Measurements from ENCODE around the gene PTPRH. TPM values are rescaled to one million over a fixed set of nuclear protein-coding genes. Genes with fewer than 3 reads are reported as not detected.
A peak's percentile ranks its signal among the peaks of the same experiment; 100 is the strongest.

The PTPRH gene
- polyA plus RNA-seq, 1 donor (not counting 4 experiments of a cell fraction or from before 2014, with no cell fraction given) = 0.17 TPM

DNA sequence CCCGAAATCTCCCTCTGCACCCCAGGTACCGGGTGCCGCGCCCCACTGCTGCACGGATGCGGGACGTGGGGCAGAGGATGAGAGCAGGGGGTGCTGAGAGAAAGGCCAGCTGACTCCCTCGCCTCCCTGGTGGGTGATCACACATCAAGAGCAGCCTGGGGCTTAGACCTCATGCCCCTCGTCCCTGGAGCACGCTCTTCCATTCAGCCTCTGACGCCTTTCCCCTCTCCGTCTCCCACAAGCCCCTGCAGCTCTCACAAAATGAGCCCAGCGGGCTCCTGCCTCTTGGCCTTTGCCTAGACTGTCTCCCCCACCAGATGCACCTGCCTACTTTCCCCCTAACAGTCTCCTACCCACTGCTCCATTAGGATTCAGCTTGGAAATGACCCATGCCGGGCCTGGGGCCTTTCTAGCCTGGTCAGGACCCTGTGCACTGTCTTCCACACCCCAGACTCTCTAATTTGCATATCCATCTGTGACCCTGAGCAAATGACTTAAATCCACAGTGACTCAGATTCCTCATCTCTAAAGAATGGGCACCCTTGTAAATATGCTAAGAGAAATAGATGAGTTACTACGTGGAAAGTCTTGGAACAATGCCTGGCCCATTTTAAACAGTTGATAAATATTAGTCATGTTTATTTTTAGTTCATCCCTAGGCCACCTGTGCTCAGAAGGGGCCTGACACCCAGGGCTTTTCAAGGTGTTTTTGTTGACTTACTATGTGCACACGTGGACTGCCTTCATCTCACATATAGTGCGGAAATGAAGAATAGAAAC, 582 bp upstream of the PTPRH start:
- peak; percentile 32 for FAIRE-seq
- Histone ChIP-seq H3K9me1 (ENCODE audit: control insufficient read depth, extremely low read depth, insufficient read depth, low read length) (peaks cover 9% of the 10 kb centered on the region), H3K4me2 (ENCODE audit: control insufficient read depth, extremely low read depth, insufficient read depth, low read depth, low read length) (peak overlapping the region; percentile 58), H3K36me3 (ENCODE audit: control insufficient read depth in 2 of 2, extremely low read depth in 1 of 2, insufficient read depth in 2 of 2, low read length in 2 of 2) (no peaks in the 10 kb centered on the region), H2AFZ (ENCODE audit: control insufficient read depth, low read length) (no peak overlapping the region), H4K20me1 (ENCODE audit: control insufficient read depth, extremely low read depth, insufficient read depth, low read length) (peaks cover 3% of the 10 kb centered on the region), H3K79me2 (ENCODE audit: control insufficient read depth, insufficient read depth, low read length) (no peaks in the 10 kb centered on the region), H3K4me1 (ENCODE audit: control insufficient read depth, extremely low read depth, insufficient read depth, low read length) (peaks cover 24% of the 10 kb centered on the region), H3K9ac (ENCODE audit: control insufficient read depth, extremely low read depth, insufficient read depth, low read length) (peak overlapping the region; percentile 47), H3K27ac (ENCODE audit: control insufficient read depth, insufficient read depth, low read length) (peak overlapping the region; percentile 70), H3K4me3 (ENCODE audit: control insufficient read depth in 2 of 3, extremely low read depth in 1 of 3, insufficient read depth in 2 of 3, low read depth in 1 of 3, low read length in 3 of 3) (no peak overlapping the region), H3K9me3 (ENCODE audit: control insufficient read depth, low read depth, low read length) (no peaks in the 10 kb centered on the region), H3K27me3 (ENCODE audit: control insufficient read depth, extremely low read depth, insufficient read depth, low read length) (no peaks in the 10 kb centered on the region)
- dilution Hi-C loops (cut with MboI; ENCODE audit: extremely low pct_ligation_motif_present, low sequenced_read_pairs) = no loop called here
- no peak for TF ChIP-seq EZH2 (IDR thresholded peaks at IDR 0.05; ENCODE audit: low read length)
- TF ChIP-seq, protein P1, sequence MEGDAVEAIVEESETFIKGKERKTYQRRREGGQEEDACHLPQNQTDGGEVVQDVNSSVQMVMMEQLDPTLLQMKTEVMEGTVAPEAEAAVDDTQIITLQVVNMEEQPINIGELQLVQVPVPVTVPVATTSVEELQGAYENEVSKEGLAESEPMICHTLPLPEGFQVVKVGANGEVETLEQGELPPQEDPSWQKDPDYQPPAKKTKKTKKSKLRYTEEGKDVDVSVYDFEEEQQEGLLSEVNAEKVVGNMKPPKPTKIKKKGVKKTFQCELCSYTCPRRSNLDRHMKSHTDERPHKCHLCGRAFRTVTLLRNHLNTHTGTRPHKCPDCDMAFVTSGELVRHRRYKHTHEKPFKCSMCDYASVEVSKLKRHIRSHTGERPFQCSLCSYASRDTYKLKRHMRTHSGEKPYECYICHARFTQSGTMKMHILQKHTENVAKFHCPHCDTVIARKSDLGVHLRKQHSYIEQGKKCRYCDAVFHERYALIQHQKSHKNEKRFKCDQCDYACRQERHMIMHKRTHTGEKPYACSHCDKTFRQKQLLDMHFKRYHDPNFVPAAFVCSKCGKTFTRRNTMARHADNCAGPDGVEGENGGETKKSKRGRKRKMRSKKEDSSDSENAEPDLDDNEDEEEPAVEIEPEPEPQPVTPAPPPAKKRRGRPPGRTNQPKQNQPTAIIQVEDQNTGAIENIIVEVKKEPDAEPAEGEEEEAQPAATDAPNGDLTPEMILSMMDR (optimal IDR thresholded peaks at IDR 0.05 in 1 of 3, IDR thresholded peaks at IDR 0.05 in 1 of 3, conservative IDR thresholded peaks at IDR 0.05 in 1 of 3; ENCODE audit: extremely low read depth in 1 of 3, insufficient read depth in 2 of 3, low read length in 3 of 3) = no peak
- peak; percentile 60 for DNase-seq (ENCODE audit: low read depth, low spot score)

DNA sequence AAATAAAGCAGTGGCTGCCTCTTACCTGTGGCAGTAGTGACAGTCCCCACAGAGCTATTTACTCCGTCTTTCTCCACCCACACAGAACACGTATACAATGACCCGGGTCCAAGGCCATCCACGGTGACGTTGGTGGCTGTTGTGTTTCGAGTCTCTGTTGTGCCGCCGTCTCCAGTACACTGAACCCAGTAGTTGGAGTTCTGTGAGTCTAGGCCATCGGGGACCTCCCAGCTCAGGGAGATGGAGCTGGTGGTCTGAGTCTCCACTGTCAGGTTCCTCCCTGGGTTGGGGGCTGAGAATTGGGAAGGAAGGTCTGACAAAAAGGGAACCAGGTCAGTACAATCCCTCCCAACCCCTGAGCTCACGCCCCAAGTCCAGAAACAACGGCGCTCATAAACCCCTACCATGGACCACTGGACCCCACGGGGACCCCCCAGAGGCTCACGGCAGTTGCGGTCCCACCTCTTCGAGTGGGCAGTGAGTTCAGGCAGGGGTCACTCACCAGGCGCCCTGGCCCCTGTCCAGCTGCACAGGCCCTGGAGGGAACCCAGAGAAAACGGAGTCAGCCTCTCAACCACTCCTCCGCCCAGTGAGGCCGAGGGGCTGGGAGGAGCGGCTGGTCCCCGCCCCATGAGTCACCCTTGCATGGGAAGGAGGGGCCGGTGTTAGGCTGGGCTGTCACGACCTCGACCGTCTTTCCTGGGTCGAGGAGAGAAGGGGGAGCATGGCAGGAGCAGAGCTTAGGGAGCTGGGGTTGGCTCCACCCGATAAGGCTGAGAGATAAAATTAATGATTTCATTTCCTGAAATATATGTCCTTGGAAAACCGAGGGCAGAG, 2.4 kb downstream of the PTPRH start:
- H3K27ac ChIP-seq (ENCODE audit: control insufficient read depth, insufficient read depth, low read length) = peak overlapping the region; percentile 63

More for the DNA sequence above, 2.4 kb downstream of the PTPRH start:
- Histone ChIP-seq H3K79me2 (ENCODE audit: control insufficient read depth, insufficient read depth, low read length) (no peaks in the 10 kb centered on the region), H3K9me1 (ENCODE audit: control insufficient read depth, extremely low read depth, insufficient read depth, low read length) (peaks cover 9% of the 10 kb centered on the region), H2AFZ (ENCODE audit: control insufficient read depth, low read length) (no peak overlapping the region), H3K4me3 (ENCODE audit: control insufficient read depth in 2 of 3, extremely low read depth in 1 of 3, insufficient read depth in 2 of 3, low read depth in 1 of 3, low read length in 3 of 3) (no peak overlapping the region), H3K9me3 (ENCODE audit: control insufficient read depth, low read depth, low read length) (no peaks in the 10 kb centered on the region), H3K9ac (ENCODE audit: control insufficient read depth, extremely low read depth, insufficient read depth, low read length) (peak overlapping the region; percentile 62), H4K20me1 (ENCODE audit: control insufficient read depth, extremely low read depth, insufficient read depth, low read length) (peaks cover 3% of the 10 kb centered on the region), H3K4me2 (ENCODE audit: control insufficient read depth, extremely low read depth, insufficient read depth, low read depth, low read length) (peak overlapping the region; percentile 74), H3K4me1 (ENCODE audit: control insufficient read depth, extremely low read depth, insufficient read depth, low read length) (peaks cover 24% of the 10 kb centered on the region), H3K36me3 (ENCODE audit: control insufficient read depth in 2 of 2, extremely low read depth in 1 of 2, insufficient read depth in 2 of 2, low read length in 2 of 2) (no peaks in the 10 kb centered on the region), H3K27me3 (ENCODE audit: control insufficient read depth, extremely low read depth, insufficient read depth, low read length) (no peaks in the 10 kb centered on the region)
- dilution Hi-C loops (cut with MboI; ENCODE audit: extremely low pct_ligation_motif_present, low sequenced_read_pairs) = no loop called here
- FAIRE-seq (no peak), DNase-seq (ENCODE audit: low read depth, low spot score) (peak; percentile 59)
- TF ChIP-seq, protein P1 (optimal IDR thresholded peaks at IDR 0.05 in 1 of 3, IDR thresholded peaks at IDR 0.05 in 1 of 3, conservative IDR thresholded peaks at IDR 0.05 in 1 of 3; ENCODE audit: extremely low read depth in 1 of 3, insufficient read depth in 2 of 3, low read length in 3 of 3) = no peak
- no peak for TF ChIP-seq EZH2 (IDR thresholded peaks at IDR 0.05; ENCODE audit: low read length)
